HG03520 (cell line): Measurements from ENCODE around the gene NXNL2.

ENCODE experiments used
- ATAC-seq: cut with Tn5 transposase; IDR thresholded peaks from one replicate; pipeline ENCODE4 v1.9.1; 2021; ENCODE audit warnings: mild to moderate bottlenecking, moderate library complexity; ENCODE audit not compliant: unreplicated experiment

The NXNL2 gene

GRCh38 chr9:88534456-88535225 lies at the start of gene NXNL2:
TSS of gene NXNL2 (plus strand) at chr9:88535178. CDS start at chr9:88535435, 257 bp downstream.
- ATAC-seq = no peak

- ATAC-seq = no peak
Measured at GRCh38 chr9:88488166-88488565, 46.8 kb upstream of the NXNL2 start.

- no peak for ATAC-seq
Measured at GRCh38 chr9:88494983-88495721, 39.8 kb upstream of the NXNL2 start.

- no peak for ATAC-seq
Measured at GRCh38 chr9:88497224-88497623, 37.8 kb upstream of the NXNL2 start.

DNA sequence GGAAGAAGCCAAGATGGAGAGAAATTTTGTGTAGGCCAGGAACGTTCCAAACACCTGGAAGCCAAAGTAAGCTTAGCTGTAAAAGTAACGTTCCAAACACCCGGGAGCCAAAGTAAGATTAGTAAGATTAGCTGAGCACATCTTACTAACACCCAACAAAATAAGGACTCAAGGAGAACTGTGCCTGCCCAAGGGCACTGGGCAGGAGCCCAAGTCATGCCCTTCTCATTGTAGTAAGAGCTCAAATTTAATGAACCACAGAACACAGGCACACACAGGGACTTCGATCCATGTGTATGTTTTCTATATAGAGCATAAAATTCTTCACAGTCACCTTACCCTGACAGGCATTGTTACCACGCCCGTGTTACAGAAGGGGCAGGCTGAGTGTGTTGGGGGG lies 36.1 kb upstream of the NXNL2 start:
- no peak for ATAC-seq

DNA sequence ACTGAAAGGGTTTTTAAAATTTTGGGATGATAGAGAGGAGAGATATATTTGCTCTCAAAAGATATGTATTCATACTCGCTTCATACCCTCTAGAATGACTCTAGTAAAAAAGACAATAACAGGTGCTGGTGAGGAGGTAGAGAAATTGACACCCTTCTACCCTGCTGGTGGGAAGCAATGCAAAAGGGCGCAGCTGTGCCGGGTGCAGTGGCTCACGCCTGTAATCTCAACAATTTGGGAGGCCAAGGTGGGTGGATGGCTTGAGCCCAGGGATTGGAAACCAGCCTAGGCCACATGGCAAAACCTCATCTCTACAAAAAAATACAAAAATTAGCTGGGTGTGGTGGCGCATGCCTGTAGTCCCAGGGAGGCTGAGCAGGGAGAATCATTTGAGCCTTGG lies 33.9 kb upstream of the NXNL2 start:
- no peak for ATAC-seq

DNA sequence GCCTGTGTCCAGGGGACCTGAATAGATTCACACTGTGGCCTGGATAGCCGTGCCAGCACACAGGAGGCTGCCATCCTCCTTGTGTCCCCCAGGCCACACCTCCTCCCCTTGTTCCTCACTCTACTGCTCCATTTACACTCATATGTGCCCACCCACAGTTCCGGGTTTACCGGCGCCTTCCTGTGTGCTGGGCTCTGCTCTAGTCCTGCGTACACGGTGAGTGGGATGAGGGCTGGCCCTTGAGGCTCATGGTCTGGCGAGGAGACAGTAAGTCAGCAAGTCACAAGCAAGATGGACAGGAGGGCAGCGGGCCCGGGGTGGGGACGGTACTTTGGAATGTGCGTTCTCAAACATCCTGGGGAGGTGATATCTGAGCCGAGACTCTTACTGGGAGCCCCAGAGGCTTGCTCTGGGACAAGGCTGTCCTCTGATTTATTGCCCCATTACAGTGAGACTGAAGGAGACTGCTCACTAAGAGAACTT lies 32.4 kb upstream of the NXNL2 start:
- no peak for ATAC-seq

DNA sequence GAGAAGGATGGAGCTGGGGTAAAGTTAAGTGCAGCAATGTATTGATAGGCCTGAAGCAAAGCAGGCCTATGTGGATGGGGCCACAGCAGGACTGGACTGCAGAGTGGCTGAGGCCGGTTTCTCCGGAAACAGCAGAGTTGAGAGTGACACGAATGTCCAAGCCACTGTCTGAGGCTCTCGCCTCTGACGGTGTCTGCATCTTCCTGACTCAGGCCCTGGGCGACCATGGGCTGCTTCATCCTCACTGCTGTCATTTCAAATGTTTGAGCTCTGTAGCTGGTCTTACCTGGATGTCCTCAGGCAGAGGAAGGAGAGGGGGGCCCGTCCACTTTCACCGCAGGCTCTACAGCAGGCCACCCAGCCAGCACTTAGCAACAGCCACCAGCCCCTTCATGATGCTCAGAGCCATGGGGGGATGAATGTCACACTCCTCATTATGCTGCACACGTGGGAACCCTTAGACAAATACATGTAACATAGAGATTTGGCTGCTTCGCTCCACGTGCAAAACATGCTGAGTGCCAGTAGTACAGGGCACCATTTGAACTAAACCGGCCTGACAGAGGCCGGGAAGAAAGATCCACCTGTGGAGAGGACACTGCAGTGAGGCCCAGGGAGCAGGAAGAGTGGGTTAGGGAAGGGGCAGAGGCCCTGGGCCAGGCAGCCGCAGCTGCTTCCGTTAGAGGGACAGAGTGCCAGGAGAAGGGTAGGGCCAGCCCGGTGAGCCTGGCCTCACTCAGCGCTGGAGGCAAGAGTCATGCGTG lies 31.7 kb upstream of the NXNL2 start:
- no peak for ATAC-seq

DNA sequence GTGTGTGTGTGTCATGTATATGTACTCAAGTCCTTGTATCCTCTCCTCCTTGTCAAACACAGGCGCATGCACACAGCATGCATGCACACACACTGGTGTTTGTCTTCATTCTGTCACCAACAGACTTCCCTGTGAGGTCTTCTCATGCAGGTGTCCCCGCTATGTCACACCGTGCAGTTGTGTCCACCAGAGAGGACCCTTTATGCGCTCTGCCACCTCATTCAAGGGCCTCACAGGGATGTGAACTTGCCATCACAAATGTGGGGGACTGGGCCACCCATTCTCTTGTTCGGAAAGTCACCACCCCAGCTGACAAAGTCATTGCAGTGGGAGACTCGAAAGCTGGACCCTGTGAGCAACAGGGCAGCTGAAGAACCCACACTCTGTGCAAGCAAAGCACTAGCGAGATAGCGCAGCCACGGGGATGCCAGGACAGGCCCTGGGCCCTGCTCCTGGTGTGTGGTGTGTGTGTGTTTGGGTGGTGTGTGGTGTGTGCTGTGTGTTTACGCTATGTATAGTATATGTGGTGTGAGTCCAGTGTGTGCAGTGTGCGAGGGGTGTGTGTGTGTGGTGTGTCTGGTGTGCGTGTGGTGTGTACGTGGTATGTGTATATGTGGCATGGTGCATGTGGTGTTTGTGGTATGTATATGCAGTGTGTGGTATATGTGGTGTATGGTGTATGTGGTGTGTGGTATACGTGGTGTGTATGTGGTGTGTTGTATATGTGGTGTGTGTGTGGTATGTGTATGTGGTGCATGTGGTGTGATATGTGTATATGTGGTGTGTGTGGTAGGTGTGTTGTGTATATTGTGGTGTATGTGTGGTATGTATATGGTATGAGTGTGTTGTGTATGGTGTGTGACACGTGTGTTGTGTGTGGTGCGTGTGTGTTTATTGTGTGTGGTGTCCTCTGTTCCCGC lies 30.9 kb upstream of the NXNL2 start:
- ATAC-seq = no peak

- ATAC-seq = no peak
Measured at GRCh38 chr9:88508326-88508725, 26.7 kb upstream of the NXNL2 start.

- no peak for ATAC-seq
Measured at GRCh38 chr9:88511906-88512305, 23.1 kb upstream of the NXNL2 start.

DNA sequence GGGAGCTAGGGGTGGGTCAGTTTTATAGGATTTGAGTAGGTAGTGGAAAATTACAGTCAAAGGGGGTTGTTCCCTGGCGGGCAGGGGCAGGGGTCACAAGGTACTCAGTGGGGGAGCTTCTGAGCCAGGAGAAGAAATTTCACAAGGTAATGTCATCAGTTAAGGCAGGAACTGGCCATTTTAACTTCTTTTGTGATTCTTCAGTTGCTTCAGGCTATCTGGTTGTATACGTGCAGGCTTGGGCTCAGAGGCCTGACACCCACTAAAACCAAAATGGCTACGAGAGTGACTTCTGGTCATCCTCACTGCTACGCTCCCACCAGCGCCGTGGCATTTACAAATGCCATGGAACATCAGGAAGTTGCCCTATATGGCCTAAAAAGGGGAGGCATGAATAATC lies 20.7 kb upstream of the NXNL2 start:
- ATAC-seq = no peak

DNA sequence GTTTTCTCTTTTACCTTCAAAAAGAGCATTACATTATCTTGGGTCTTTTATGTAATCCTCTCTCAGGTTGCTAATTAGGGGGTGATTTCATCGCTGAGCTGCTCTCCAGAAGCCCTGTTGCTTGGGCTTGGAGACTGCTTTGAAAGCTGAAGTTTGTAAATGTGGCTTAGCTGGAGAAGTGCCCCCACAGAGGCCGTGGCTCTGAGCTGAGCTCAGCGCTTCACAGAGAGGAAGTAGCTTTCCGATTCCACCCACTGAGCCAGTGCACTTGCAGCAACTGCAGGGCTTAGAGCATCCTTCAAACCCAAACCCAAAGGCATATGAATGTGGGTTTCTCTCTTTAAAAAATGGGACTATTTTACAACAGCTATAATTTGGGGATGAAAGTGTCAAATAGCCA lies 13.7 kb upstream of the NXNL2 start:
- no peak for ATAC-seq

DNA sequence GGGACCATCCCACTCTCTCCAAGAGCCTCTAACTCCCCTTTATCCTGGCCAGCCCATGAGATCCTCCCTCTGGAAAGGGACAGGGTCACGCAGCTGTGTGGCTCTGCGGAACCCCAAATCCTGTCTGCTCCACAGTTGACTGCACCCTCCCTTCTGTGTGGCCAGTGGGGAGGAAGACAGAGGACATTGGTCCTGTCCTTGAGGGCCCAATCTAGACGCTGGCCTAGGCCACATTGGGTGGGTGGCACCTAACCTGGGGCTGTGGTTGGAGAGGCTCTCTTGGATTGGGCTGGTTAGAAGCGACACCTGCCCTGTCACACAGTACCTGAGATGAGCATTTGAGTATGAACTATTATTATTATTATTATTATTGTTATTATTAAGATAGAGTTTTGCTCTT lies 12.6 kb upstream of the NXNL2 start:
- ATAC-seq = no peak

DNA sequence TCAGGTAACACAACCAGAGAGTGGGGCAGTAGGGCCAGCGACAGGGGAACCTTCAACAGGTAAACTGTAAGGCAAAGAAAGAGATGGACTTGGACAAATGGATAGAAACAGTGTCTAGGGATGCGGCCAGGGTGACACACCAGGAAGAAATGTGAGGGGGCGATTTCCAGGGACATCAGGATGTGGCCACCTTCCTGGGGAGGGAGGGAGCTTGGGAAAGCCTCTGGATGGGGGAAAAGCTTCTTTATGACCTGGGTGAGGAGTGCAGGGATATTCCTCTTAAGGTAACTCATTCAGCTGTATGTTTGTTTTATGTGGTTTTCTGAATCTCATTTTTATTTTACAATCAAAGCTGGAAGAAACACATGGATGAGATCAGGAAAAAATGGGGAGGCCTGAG lies 11.9 kb upstream of the NXNL2 start:
- ATAC-seq = no peak

- no peak for ATAC-seq
Measured at GRCh38 chr9:88524911-88525310, 10.1 kb upstream of the NXNL2 start.

- no peak for ATAC-seq
Measured at GRCh38 chr9:88527618-88528017, 7.4 kb upstream of the NXNL2 start.

DNA sequence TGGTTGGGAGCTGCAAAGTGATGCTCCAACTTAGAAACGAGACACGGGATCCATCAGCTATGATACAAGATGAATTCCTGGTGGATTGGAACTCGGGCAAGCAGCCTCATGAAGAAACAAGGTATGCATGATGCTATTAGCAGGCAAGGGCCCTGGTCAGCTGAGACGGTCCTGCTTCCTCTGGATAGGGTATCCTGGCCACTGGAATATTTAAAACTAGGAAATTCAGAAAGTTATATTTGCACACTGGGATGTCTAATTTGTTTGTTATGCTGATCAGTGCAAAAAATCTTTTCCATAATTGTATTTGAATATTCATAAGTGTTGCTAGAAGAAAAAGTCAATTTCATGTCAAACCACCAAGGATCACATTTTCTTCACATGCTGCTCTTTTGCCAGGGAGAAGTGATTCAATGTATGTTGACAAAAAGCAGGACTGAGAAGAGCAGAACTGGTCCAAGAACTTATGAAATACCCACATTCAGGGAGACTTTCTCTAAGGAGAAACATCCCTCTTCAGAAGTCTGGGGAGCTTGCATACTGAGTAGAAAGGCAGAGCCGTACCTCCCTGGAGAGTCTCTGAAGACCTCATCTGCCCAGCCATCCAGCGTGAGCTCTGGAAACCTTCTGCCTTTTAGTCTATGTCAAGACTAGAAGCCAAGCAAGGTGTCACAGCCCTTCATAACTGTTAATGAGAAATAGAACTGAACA lies 6.7 kb upstream of the NXNL2 start:
- ATAC-seq = no peak

GRCh38 chr9:88529496-88529895 lies 5.5 kb upstream of the NXNL2 start:
- no peak for ATAC-seq

DNA sequence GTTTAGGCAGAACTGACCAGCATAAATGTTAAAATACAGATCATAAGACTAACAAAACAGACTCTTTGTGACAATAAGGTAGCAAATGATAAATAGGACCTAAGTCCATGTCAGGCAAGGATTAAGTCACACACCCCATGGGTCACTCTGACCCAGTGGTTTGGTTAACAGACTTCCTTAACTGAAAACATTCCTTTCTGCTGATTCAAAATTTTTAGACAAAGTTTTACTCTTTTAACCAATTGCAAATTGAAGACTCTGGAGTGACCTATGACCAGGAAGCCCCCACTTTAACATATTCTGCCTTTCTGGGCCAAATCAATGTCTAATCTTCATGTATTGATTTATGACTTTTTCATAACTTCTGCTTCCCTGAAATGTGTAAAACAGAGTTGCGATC lies 4.9 kb upstream of the NXNL2 start:
- no peak for ATAC-seq
